HUES64 (cell line): ENCODE results near the gene ZBTB16.

Source experiments
- H3K27ac ChIP-seq: 2 replicates; pipeline ENCODE4 v1.7.0; 2013; ENCODE audit warnings: low read depth, low read length, inconsistent platforms
- H3K27me3 ChIP-seq: 2 replicates; pipeline ENCODE4 v1.6.1; 2013; ENCODE audit warnings: mild to moderate bottlenecking, low read length; ENCODE audit not compliant: insufficient read depth
- H3K36me3 ChIP-seq: 2 replicates; pipeline ENCODE4 v1.6.1; 2013; ENCODE audit warnings: mild to moderate bottlenecking, low read length; ENCODE audit not compliant: insufficient read depth
- H3K4me1 ChIP-seq: 2 replicates; pipeline ENCODE4 v1.6.1; 2013; ENCODE audit warnings: mild to moderate bottlenecking, low read length, moderate library complexity; ENCODE audit not compliant: insufficient read depth
- H3K4me3 ChIP-seq: 2 replicates; pipeline ENCODE4 v1.5.1; 2013; ENCODE audit warnings: mild to moderate bottlenecking, low read length, moderate library complexity
- H3K9ac ChIP-seq: 2 replicates; pipeline ENCODE4 v1.6.1; 2013; ENCODE audit warnings: mild to moderate bottlenecking, low read depth, low read length
- H3K9me3 ChIP-seq: 2 replicates; pipeline ENCODE4 v1.6.1; 2013; ENCODE audit warnings: low read depth, low read length; ENCODE audit not compliant: insufficient read depth
- WGBS: fragments of 150-250, 120-280 bp; methylation state at CpG from one replicate; pipeline ENCODE4 v1.1.7; 2013; ENCODE audit warnings: missing lambda C conversion rate; 5-methylcytosine and 5-hydroxymethylcytosine counted together

The ZBTB16 gene

DNA sequence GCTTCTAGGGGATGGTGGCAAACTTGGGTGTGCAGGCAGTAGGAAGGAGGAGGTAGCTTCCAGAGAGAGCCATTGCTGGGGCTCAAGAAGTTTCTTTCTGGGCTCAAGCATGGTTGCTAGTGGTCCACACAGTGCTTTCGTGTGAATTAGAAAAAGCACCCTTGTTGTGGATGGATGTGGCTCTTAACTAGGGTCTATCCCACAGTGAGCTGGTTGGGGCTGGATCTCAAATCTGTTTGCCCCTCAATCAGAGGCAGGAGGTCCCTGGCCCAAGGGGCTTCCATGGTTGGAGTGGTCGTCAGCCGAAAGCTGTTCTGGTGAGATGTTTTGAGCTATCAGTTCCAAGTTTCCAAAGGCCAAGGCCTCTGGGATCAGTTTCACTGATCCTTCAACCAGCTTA lies 35.0 kb downstream of the ZBTB16 start:
- H3K4me1 ChIP-seq: peaks cover 9% of the 10 kb centered on the region; the same call in 1 of the 2 replicates
- no peak overlapping the region for H3K4me3 ChIP-seq
- H3K9me3 ChIP-seq: no peaks in the 10 kb centered on the region
- H3K36me3 ChIP-seq: no peaks in the 10 kb centered on the region
- no peaks in the 10 kb centered on the region for H3K27me3 ChIP-seq
- no peak overlapping the region for H3K9ac ChIP-seq
- H3K27ac ChIP-seq: no peak overlapping the region
- 97% methylated on average over 3 of the region's 3 CpGs for WGBS

DNA sequence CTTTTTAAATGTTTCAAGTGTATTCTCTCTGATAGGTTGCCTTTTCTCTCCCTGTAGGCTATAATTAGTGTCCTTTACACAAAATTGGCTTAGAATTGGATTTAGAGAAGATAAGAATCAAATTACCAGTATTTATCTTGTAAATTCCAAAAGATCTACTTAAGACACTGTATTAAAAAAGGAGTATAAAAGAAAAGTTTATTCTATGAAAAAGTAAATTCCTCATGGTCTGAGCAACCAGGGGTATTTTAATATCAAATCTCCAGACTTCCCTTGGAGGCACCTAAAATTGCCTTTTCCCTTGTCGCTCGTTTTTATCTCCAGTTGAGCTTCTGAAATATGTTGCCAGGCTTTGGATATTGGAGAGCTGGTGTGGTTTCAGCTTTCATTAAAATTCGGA lies 36.4 kb downstream of the ZBTB16 start:
- H3K9me3 ChIP-seq: no peaks in the 10 kb centered on the region
- no peak overlapping the region for H3K4me3 ChIP-seq
- no peaks in the 10 kb centered on the region for H3K27me3 ChIP-seq
- H3K36me3 ChIP-seq: no peaks in the 10 kb centered on the region
- H3K9ac ChIP-seq: no peak overlapping the region
- H3K4me1 ChIP-seq: peaks cover 8% of the 10 kb centered on the region; the same call in 1 of the 2 replicates
- WGBS: 71% methylated on average over 3 of the region's 3 CpGs
- H3K27ac ChIP-seq: no peak overlapping the region

DNA sequence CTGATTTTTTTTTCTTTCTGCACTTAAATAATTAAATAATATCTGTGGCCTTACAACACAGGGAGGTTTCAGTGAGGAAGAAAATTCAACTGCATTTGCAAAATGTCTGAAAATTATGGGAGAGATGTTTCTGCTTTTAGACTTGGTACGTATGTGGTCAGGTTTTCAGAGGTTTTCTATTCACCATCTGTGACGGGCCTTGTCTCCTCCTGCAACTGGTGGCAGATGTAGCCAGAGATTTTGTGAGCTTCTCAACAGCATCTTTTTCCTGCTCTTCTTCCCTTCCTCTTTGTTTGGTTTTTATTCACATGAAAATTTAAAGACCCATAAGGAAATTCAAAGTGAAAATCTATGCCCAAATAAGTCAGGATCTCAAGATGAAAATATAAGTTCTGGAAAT lies 38.3 kb downstream of the ZBTB16 start:
- Histone ChIP-seq H3K27ac (no peak overlapping the region), H3K9ac (no peak overlapping the region), H3K4me3 (no peak overlapping the region), H3K9me3 (no peaks in the 10 kb centered on the region), H3K36me3 (no peaks in the 10 kb centered on the region), H3K27me3 (no peaks in the 10 kb centered on the region), H3K4me1 (no peaks in the 10 kb centered on the region)
- WGBS: 88% methylated on average over 2 of the region's 2 CpGs

DNA sequence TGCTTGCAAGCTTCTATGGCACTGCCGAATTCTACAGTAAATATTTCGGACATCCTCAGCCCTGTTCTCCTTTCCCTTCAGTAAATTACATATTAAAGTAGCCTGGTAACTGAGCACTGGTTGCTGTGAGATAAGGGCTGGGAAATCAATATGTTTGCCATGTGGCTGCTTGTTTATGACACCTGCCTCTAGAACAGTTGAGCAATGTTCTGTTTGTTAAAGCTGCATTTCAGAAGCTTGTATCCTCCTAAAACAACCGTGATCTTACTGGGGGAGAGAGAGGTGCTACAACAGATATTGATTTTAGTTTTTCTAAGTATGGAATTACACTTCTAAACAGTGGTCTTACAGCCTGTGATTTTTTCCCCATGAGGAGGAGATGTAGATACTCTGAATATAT lies 39.4 kb downstream of the ZBTB16 start:
- no peaks in the 10 kb centered on the region for H3K4me1 ChIP-seq
- no peaks in the 10 kb centered on the region for H3K36me3 ChIP-seq
- H3K9ac ChIP-seq: no peak overlapping the region
- WGBS: 94% methylated on average over 3 of the region's 3 CpGs
- H3K9me3 ChIP-seq: no peaks in the 10 kb centered on the region
- H3K27me3 ChIP-seq: no peaks in the 10 kb centered on the region
- H3K4me3 ChIP-seq: no peak overlapping the region
- no peak overlapping the region for H3K27ac ChIP-seq

DNA sequence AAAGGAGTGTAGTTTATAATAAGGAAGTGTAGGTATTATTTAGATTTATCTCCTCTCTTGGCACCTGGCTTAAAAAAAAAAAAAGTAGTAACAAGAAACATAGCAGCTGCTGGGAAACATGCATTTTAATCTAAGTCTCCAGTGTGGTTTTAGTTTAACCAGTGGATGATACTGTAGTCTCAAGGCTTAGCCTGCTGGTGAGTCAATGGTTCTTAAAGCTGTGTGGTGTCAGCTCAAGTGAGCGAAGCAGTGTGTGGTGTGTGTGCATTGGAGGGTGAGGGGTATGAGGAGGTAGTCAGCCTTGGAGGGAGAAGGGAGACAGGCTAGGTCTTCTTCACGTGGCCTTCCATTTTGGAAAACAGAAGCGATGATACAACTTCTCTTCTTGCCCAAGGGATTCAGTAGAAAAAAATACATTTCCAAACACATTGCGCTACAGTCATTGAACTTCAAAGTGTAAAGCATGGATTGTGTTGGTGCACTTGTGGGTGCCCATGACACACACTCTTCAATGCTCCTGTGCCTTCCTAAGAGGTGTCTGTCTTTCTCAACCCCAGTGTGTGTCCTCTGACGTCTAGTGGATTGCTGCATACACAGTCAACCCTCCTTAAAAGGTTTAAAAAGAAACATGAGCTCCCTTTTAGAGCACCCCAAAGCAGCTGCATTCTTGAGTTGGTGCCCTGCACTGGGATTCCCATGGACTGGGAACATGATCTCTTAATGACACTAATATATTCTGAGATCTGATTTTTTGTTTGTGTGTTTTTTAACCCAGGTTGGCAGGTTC lies 40.1 kb downstream of the ZBTB16 start:
- WGBS: 83% methylated on average over 5 of the region's 5 CpGs

DNA sequence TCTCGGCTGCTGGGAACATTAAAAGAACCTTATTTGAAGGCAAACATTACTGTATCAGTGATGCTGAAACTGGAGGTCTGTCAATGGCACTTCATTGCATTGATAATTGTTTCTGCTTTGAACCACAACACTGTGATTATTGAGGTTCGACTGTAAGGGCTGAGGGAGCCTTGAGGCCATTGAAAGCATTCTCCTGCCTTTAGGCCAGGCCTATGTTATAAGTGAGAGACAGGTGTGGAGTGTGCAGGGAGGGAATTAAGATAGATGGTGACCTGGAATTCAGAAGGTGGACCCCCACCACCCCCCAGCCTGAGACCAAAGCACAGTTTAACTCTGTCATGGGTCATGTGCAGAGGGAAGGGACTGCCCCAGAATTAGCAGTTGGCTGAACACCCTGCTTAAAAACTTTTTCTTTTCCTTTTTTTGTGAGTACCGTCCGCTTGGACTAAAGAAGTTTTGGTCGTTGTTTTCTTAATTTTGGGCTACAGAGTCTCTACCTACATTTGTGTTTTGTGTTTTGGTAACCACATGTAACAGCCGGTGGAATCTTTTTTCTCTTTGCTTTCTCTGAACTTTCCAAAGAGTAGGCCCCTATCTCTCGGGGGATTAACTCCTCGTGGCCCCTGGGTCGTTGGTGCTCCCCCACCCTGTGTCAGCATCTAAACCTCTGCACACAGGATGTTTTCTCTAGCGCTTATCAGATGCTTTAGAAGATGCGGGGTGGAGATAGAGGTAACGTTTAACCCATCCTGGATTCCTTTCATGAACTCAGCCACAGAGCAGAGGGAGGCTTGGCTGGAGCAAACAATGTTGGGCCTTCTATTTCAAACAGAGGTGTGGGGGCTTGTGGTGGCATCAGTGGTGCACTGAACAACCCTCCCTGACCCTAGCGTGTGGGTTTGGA lies 43.7 kb downstream of the ZBTB16 start:
- Histone ChIP-seq H3K4me3 (no peak overlapping the region), H3K9me3 (no peaks in the 10 kb centered on the region), H3K9ac (no peak overlapping the region), H3K27ac (no peak overlapping the region), H3K4me1 (0 out of 2 replicates have a peak, but pooled peaks cover 3% of the 10 kb centered on the region), H3K36me3 (no peaks in the 10 kb centered on the region), H3K27me3 (no peaks in the 10 kb centered on the region)
- 88% methylated on average over 13 of the region's 13 CpGs for WGBS

More for the DNA sequence above, 40.1 kb downstream of the ZBTB16 start:
- H3K27me3 ChIP-seq: no peaks in the 10 kb centered on the region
- H3K4me3 ChIP-seq: no peak overlapping the region
- H3K36me3 ChIP-seq: no peaks in the 10 kb centered on the region
- no peak overlapping the region for H3K27ac ChIP-seq
- H3K9ac ChIP-seq: no peak overlapping the region
- H3K4me1 ChIP-seq: no peaks in the 10 kb centered on the region
- no peaks in the 10 kb centered on the region for H3K9me3 ChIP-seq

DNA sequence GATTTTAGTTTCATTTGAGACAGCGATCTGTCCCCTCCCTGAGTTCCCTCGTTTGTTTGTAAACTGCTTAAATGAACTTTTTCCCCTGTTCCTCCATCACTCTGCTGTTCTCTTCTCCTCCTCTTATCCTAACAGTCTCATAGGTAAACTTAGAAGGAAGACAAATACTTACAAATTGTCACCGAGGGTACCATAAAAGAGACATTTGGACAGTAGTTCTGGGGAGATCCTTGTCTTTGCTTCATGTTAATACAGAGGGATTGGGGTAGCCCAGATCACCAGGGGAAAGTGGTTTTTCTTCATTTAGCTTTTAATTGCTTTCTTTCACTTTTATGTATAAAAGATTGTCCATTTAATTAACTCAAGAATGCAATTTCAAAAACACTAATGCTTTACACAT lies 46.1 kb downstream of the ZBTB16 start:
- Histone ChIP-seq H3K9me3 (no peaks in the 10 kb centered on the region), H3K27me3 (no peaks in the 10 kb centered on the region), H3K4me1 (0 out of 2 replicates have a peak, but pooled peaks cover 4% of the 10 kb centered on the region), H3K4me3 (no peak overlapping the region), H3K27ac (no peak overlapping the region), H3K9ac (no peak overlapping the region), H3K36me3 (no peaks in the 10 kb centered on the region)
- WGBS: 92% methylated on average over 3 of the region's 3 CpGs

DNA sequence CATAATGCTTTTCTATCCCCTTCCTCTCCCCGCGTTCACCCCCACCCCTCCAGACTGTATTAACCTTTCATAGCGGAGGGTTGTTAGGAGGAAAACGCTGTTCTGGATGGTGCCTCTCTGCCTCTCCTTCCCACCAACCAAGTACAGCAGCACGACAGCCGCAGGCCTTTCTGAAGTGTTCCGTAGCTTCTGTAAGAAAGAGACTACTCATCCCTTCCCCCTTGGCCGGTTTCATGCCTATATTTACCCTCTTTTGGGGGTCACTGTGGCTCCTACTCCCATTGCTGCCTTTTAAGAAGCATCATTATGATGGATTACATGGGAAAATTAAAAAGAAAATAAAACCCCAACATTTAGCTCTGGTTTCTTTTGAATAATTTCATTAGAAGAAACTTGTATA lies 46.5 kb downstream of the ZBTB16 start:
- Histone ChIP-seq H3K9ac (no peak overlapping the region), H3K27ac (no peak overlapping the region)
- 88% methylated on average over 8 of the region's 8 CpGs for WGBS

DNA sequence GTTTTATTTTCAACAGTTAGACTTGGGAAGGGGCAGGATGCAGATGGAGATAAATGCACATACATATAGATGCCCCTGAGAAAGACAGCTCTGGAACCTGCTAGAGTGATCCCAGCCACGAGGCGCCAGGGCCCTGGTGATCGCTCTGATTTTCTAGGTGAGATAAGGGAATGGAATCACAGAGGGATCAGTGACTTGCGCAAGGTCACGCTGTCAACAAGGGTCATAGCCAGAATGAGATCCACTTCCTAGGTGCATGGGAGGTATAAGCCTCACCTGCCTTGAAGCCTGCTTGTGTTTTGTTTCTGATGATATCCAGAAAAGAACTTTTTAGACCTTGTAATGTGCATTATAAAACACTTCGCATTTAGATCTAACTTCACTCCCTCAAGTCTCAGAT lies 47.5 kb downstream of the ZBTB16 start:
- no peak overlapping the region for H3K27ac ChIP-seq
- no peaks in the 10 kb centered on the region for H3K9me3 ChIP-seq
- H3K27me3 ChIP-seq: no peaks in the 10 kb centered on the region
- H3K36me3 ChIP-seq: no peaks in the 10 kb centered on the region
- WGBS: 94% methylated on average over 6 of the region's 6 CpGs
- H3K9ac ChIP-seq: no peak overlapping the region
- H3K4me3 ChIP-seq: no peak overlapping the region
- H3K4me1 ChIP-seq: peaks cover 11% of the 10 kb centered on the region; the same call in 1 of the 2 replicates

More for the DNA sequence above, 46.5 kb downstream of the ZBTB16 start:
- Histone ChIP-seq H3K4me1 (peaks cover 4% of the 10 kb centered on the region; the same call in 1 of the 2 replicates), H3K36me3 (no peaks in the 10 kb centered on the region), H3K27me3 (no peaks in the 10 kb centered on the region), H3K4me3 (no peak overlapping the region), H3K9me3 (no peaks in the 10 kb centered on the region)

DNA sequence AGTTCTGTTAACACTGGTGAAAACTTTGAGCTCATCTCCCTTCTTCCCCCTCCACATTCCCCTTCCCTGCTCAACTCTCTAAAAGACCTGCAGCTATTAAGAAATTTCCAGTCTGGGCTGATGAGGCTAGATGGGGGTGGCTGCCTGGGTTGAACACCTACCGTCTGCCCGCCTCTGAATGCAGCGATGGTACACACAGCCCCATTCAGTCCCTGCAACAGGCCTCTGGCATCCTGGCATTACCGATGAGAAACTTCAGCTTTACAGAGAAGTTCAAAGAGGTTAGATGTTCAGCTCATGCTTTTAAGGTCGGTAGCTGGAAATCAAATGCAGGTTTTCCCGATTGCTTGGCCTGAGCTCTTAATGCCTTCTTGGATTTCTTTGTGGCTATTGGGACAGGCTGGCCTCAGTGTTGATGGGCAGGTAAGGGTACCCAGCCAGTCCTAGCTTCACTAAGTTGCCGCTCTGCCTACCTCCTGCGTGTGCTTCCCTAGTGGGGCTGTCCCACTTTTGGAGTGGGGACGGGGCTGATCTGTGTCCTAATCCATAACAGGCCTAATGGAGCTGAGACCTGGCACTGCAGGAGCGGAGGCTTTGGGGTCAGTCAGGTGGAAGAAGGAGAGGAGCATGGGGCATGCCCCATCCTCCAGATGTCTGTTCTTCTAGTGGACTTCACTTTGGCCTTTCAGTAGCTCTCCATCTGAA lies 49.1 kb downstream of the ZBTB16 start:
- Histone ChIP-seq H3K27ac (no peak overlapping the region), H3K4me1 (peaks cover 11% of the 10 kb centered on the region; the same call in 1 of the 2 replicates), H3K36me3 (no peaks in the 10 kb centered on the region), H3K9me3 (no peaks in the 10 kb centered on the region), H3K4me3 (no peak overlapping the region), H3K27me3 (no peaks in the 10 kb centered on the region), H3K9ac (no peak overlapping the region)
- WGBS: 96% methylated on average over 10 of the region's 10 CpGs
